Ramos (cell line): ENCODE results near the gene TSPAN3.

Experiments
- in situ Hi-C: fragments of 300-500 bp; cut with MboI; formaldehyde crosslinking; loops from one replicate; pipeline ENCODE4 v1.14.3; 2022; ENCODE audit warnings: low sequenced_read_pairs; ENCODE audit not compliant: unreplicated experiment

The TSPAN3 gene

DNA sequence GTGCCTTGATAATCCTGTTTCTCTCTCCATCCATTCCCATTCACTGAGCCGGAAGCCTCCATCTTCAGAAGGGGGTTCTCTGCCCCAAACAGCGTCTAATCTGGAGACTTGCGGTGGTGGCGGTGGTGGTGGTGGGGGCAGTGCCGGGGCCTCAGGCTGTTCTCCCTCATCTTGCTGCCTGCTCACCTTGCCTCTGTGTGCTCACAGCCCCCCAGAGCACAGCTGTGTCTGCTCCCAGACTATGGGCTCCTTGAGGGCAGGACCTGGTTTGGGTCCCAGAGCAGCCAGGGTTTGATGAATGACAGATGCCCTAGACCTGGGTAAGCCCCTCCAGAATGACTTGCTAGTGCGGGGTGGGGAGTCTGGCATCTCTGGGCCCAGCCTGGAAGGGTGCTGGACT, 76.4 kb downstream of the TSPAN3 start:
- in situ Hi-C loops = no loop called here

DNA sequence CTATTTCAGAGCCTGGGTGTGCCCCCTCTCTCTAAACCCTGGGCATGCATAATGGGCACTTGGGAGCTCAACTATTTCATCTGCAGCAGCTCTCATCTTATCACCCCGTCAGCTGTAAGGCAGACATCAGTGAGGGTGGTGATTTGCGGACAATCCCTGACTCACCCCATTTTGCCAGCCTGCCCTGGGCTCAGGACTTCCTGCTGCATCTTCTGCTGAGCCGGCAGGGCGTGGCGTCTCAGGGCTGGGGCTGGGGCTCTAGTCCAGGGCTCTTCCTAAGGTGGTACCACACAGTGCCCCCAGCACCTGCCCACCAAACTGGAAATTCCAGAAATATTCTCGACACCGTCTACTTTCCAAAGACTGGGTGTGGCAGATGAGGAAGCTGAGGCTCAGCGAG, 76.9 kb downstream of the TSPAN3 start:
- in situ Hi-C loops = no loop called here

- in situ Hi-C loops = no loop called here
These were observed 77.7 kb downstream of the TSPAN3 start for GRCh38 chr15:76993114-76993725.

DNA sequence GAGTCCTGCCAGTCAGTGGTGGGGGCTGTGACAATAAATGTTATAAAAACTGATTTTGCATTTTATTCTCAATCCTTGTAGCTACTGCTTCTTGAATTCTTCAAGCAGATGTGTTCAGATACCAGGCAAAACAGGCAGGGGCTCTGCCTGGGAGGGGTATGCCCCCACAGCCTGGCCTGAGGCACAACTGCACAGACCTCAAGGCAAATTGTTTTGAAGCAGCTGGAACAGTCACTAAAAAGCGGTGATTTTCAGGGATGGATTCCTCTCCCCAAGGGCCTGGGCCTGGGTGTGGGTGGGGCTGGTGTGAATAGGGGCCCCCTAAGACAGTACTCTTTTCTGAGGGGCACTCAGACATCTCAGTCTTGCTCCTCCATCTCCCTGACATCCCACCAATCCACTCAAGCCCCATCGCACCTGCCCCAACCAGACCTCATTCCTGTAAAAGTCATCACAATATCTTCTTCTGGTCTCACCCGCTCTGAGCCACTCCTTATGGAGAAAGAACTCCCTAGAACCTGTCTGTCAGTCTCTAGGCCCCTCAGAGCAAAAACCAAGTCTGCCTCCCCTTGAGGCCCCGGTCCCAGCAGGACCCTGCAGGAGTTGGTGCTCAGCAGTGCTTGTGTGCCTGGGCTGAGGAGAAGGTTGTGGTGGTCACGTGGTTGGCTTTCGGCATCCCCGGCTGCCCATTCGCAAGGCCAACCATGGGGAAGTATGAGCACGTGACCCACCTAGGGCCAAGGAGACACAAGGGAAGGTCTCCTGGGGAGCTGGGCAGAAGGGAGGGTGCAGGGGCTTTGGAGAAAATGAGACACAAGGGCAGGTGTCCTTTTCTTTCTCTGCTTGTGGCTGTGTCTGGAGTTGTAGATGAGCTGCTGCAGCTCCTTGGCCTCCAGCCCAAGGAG, 78.9 kb downstream of the TSPAN3 start:
- in situ Hi-C loops = no loop called here
